ENCODE data around the gene CAPG.

The CAPG gene

GRCh38 chr2:85411405-85411748, 1.2 kb upstream of the CAPG start (continued):
- TF ChIP-seq TRIM28 (IDR thresholded peaks at IDR 0.05; ENCODE audit: borderline replicate concordance, low read length) (no peak), HOXD13 (CRISPR knock-in tag; IDR thresholded peaks at IDR 0.05; ENCODE audit: borderline replicate concordance) (no peak), ZNF600 (tag by site-specific recombination; IDR thresholded peaks at IDR 0.05) (no peak), ZNF239 (tag by site-specific recombination; IDR thresholded peaks at IDR 0.05) (no peak)

- Histone ChIP-seq H3K4me3 (ENCODE audit: low read depth, low read length) (no peak overlapping the region), H3K27ac (ENCODE audit: extremely low read depth, low read depth, low read length) (no peak overlapping the region), H3K4me1 (ENCODE audit: control insufficient read depth, insufficient read depth, low read length) (no peaks in the 10 kb centered on the region; the same call in 1 of the 2 replicates), H3K9me3 (ENCODE audit: control insufficient read depth, insufficient read depth, low read depth, low read length) (no peaks in the 10 kb centered on the region), H3K36me3 (ENCODE audit: control insufficient read depth in 2 of 2, insufficient read depth in 1 of 2, low read length in 2 of 2) (no peaks in the 10 kb centered on the region)
- ChIA-PET POLR2A (no interaction called here), CTCF (interaction anchor here (0.7 to 1.4 kb wide), 2 partner anchors 18 to 141 kb away, joined by 3 to 4 read pairs; no protein-coding TSS in a partner anchor)
- TF ChIP-seq GLI4 (tag by site-specific recombination; IDR thresholded peaks at IDR 0.05) (no peak), PBX3 (CRISPR knock-in tag; IDR thresholded peaks at IDR 0.05) (no peak), SCRT1 (tag by site-specific recombination; IDR thresholded peaks at IDR 0.05; ENCODE audit: borderline replicate concordance) (no peak), ZNF335 (tag by site-specific recombination; conservative IDR thresholded peaks at IDR 0.05) (no peak), ZNF792 (tag by site-specific recombination; IDR thresholded peaks at IDR 0.05) (no peak), ZSCAN18 (tag by site-specific recombination; IDR thresholded peaks at IDR 0.05) (no peak), ZNF26 (tag by site-specific recombination; IDR thresholded peaks at IDR 0.05) (no peak), KLF1 (tag by site-specific recombination; IDR thresholded peaks at IDR 0.05) (0 out of 2 replicates have a peak, but pooled peaks have one; percentile 37), PRDM4 (tag by site-specific recombination; IDR thresholded peaks at IDR 0.05) (no peak), ZNF266 (tag by site-specific recombination; IDR thresholded peaks at IDR 0.05; ENCODE audit: low read depth) (no peak), ZNF561 (tag by site-specific recombination; IDR thresholded peaks at IDR 0.05; ENCODE audit: borderline replicate concordance) (no peak), ZNF645 (tag by site-specific recombination; IDR thresholded peaks at IDR 0.05) (no peak), ZNF366 (tag by site-specific recombination; conservative IDR thresholded peaks at IDR 0.05) (no peak), ZNF239 (tag by site-specific recombination; IDR thresholded peaks at IDR 0.05) (no peak)
- TF ChIP-seq, protein P1, sequence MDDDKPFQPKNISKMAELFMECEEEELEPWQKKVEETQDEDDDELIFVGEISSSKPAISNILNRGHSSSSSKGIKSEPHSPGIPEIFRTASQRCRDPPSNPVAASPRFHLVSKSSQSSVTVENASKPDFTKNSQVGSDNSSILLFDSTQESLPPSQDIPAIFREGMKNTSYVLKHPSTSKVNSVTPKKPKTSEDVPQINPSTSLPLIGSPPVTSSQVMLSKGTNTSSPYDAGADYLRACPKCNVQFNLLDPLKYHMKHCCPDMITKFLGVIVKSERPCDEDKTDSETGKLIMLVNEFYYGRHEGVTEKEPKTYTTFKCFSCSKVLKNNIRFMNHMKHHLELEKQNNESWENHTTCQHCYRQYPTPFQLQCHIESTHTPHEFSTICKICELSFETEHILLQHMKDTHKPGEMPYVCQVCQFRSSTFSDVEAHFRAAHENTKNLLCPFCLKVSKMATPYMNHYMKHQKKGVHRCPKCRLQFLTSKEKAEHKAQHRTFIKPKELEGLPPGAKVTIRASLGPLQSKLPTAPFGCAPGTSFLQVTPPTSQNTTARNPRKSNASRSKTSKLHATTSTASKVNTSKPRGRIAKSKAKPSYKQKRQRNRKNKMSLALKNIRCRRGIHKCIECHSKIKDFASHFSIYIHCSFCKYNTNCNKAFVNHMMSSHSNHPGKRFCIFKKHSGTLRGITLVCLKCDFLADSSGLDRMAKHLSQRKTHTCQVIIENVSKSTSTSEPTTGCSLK (tag by site-specific recombination; IDR thresholded peaks at IDR 0.05), result no peak
- TF ChIP-seq, protein P2, sequence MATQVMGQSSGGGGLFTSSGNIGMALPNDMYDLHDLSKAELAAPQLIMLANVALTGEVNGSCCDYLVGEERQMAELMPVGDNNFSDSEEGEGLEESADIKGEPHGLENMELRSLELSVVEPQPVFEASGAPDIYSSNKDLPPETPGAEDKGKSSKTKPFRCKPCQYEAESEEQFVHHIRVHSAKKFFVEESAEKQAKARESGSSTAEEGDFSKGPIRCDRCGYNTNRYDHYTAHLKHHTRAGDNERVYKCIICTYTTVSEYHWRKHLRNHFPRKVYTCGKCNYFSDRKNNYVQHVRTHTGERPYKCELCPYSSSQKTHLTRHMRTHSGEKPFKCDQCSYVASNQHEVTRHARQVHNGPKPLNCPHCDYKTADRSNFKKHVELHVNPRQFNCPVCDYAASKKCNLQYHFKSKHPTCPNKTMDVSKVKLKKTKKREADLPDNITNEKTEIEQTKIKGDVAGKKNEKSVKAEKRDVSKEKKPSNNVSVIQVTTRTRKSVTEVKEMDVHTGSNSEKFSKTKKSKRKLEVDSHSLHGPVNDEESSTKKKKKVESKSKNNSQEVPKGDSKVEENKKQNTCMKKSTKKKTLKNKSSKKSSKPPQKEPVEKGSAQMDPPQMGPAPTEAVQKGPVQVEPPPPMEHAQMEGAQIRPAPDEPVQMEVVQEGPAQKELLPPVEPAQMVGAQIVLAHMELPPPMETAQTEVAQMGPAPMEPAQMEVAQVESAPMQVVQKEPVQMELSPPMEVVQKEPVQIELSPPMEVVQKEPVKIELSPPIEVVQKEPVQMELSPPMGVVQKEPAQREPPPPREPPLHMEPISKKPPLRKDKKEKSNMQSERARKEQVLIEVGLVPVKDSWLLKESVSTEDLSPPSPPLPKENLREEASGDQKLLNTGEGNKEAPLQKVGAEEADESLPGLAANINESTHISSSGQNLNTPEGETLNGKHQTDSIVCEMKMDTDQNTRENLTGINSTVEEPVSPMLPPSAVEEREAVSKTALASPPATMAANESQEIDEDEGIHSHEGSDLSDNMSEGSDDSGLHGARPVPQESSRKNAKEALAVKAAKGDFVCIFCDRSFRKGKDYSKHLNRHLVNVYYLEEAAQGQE (tag by site-specific recombination; IDR thresholded peaks at IDR 0.05), result no peak
- TF ChIP-seq, protein P3, sequence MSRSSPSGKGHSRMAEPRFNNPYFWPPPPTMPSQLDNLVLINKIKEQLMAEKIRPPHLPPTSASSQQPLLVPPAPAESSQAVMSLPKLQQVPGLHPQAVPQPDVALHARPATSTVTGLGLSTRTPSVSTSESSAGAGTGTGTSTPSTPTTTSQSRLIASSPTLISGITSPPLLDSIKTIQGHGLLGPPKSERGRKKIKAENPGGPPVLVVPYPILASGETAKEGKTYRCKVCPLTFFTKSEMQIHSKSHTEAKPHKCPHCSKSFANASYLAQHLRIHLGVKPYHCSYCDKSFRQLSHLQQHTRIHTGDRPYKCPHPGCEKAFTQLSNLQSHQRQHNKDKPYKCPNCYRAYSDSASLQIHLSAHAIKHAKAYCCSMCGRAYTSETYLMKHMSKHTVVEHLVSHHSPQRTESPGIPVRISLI (tag by site-specific recombination; IDR thresholded peaks at IDR 0.05), result 0 out of 2 replicates have a peak, but pooled peaks have one; percentile 48
These were observed 628 bp upstream of the CAPG start for GRCh38 chr2:85410584-85411404.

Data from HEK293 (cell line).